ENCODE data around the gene LSM5.

The LSM5 gene

DNA sequence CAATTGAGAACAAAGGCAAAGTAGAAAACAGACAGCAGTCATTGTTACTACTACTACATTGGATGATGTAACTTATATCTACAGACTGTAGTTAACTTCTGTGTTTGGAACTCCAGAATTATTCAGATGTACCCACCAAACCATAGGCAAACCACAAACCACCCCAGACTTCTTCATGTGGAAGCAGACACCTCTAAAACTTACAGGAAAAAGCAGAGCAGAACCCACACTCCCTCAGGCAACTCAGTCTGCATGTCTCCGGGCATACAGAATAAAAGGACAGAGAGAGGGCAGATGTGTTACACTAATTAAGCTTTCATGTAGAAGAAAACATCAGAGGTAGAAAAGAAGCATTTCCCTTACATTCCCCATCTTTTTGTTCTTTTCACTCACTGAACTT lies 9.0 kb downstream of the LSM5 start:
- Histone ChIP-seq H3K27me3 (no peaks in the 10 kb centered on the region), H3K9me3 (no peaks in the 10 kb centered on the region), H3K4me3 (no peak overlapping the region), H3K27ac (no peak overlapping the region), H3K4me1 (no peaks in the 10 kb centered on the region), H3K36me3 (peaks cover 0 to 17% (median 0%) of the 10 kb centered on the region in 3 donors)
- no peak for DNase-seq
- TF ChIP-seq, protein P1, sequence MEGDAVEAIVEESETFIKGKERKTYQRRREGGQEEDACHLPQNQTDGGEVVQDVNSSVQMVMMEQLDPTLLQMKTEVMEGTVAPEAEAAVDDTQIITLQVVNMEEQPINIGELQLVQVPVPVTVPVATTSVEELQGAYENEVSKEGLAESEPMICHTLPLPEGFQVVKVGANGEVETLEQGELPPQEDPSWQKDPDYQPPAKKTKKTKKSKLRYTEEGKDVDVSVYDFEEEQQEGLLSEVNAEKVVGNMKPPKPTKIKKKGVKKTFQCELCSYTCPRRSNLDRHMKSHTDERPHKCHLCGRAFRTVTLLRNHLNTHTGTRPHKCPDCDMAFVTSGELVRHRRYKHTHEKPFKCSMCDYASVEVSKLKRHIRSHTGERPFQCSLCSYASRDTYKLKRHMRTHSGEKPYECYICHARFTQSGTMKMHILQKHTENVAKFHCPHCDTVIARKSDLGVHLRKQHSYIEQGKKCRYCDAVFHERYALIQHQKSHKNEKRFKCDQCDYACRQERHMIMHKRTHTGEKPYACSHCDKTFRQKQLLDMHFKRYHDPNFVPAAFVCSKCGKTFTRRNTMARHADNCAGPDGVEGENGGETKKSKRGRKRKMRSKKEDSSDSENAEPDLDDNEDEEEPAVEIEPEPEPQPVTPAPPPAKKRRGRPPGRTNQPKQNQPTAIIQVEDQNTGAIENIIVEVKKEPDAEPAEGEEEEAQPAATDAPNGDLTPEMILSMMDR (IDR thresholded peaks at IDR 0.05), result no peak
- intact Hi-C loops (cut with DNase I; ENCODE audit: low total_unique reads), result no loop called here

DNA sequence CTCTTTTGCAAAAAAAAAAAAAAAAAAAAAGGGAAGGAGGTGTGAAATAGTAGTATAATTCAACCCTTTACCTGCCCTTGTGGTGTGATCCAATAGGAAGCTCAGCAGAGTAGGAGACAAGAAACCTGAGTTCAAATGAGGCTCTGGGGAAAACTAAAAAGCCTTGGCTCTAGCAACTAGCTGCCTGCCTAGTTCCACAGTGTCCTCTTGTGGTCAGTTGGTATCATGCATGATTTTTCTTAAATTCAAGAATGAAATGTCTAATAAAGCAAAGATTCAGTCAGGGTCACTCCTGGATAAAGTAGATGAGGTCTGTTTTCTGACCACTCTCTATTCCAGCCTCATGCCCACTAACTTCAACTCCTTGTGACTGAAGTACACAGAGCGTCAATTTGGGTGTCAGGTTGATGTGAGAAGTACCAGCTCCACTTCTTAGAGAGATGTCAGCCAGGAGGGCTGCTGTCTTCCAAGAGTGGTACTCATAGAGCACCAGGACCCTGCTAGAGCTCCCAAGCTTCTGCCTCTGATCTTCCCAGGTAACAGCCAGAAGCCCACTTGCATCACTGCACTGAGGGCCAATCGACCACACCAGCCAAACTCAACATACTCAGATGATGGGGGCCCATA lies 10.5 kb downstream of the LSM5 start:
- H3K36me3 ChIP-seq, result peaks cover 0 to 2% (median 0%) of the 10 kb centered on the region in 3 donors
- H3K27ac ChIP-seq, result no peak overlapping the region
- no peaks in the 10 kb centered on the region for H3K27me3 ChIP-seq
- DNase-seq, result no peak
- peaks cover 0 to 8% (median 2%) of the 10 kb centered on the region in 4 donors for H3K4me1 ChIP-seq
- H3K4me3 ChIP-seq, result no peak overlapping the region
- intact Hi-C loops (cut with DNase I; ENCODE audit: low total_unique reads), result loop anchor here (5.0 kb wide), 1 partner anchor 272 kb away; no protein-coding TSS in a partner anchor
- TF ChIP-seq, protein P1 (IDR thresholded peaks at IDR 0.05), result peak; percentile 58 to 64
- H3K9me3 ChIP-seq, result no peaks in the 10 kb centered on the region

- H3K27ac ChIP-seq, result no peak overlapping the region
- TF ChIP-seq, protein P1 (IDR thresholded peaks at IDR 0.05), result no peak
- no peaks in the 10 kb centered on the region for H3K36me3 ChIP-seq
- intact Hi-C loops (cut with DNase I; ENCODE audit: low total_unique reads), result loop anchor here (5.0 kb wide), 1 partner anchor 270 kb away; no protein-coding TSS in a partner anchor
- H3K4me3 ChIP-seq, result no peak overlapping the region
- peaks cover 0 to 12% (median 4%) of the 10 kb centered on the region in 4 donors for H3K4me1 ChIP-seq
- no peaks in the 10 kb centered on the region for H3K27me3 ChIP-seq
- H3K9me3 ChIP-seq, result no peaks in the 10 kb centered on the region
- no peak for DNase-seq
Measured at GRCh38 chr7:32477649-32477980, 12.6 kb downstream of the LSM5 start.

DNA sequence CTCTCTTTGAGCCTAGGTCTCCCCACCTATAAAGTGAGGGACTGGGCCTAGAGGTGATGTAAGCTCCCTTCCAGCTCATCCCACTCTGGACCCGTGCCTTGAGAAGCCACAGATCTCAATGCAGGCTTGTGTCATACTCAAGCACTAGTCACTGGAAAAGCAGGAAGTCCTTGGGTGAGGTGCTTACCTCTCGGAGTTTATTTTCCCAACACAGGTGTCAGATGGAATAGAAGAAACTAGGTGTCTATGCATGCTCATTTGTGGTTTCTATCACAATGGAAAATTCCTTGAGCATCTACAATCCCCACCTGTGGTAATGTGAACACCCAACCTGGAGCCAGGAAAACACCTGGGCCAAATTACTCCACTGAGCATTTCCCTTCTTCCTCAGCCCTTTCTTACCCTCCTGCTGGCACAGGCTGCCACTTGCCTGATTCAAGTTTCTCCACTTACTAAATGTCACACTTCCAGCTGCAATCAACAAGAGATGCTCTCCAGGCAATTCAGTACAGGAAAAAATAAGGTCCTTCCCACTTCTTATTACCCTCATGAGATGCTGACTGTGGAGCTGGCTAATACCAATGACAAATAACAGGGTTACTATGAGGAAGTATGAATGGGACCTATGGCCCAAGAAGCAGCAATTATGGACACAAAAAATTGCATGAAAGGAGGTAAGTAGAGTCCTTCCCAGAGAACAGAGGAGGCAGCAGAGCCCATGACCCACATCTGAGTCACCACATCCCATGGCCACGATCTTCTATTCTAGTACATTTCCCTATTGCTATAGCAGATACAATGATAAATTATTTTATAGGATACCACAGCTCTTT lies 13.1 kb downstream of the LSM5 start:
- Histone ChIP-seq H3K4me3 (no peak overlapping the region), H3K27ac (no peak overlapping the region), H3K9me3 (no peaks in the 10 kb centered on the region), H3K27me3 (no peaks in the 10 kb centered on the region), H3K36me3 (no peaks in the 10 kb centered on the region), H3K4me1 (peaks cover 0 to 12% (median 4%) of the 10 kb centered on the region in 4 donors)
- TF ChIP-seq, protein P1 (IDR thresholded peaks at IDR 0.05), result no peak
- intact Hi-C loops (cut with DNase I; ENCODE audit: low total_unique reads), result loop anchor here (5.0 kb wide), 1 partner anchor 270 kb away; no protein-coding TSS in a partner anchor
- DNase-seq, result no peak

GRCh38 chr7:32474008-32474407 lies 16.2 kb downstream of the LSM5 start:
- DNase-seq, result no peak
- H3K27me3 ChIP-seq, result no peaks in the 10 kb centered on the region
- no peak overlapping the region for H3K4me3 ChIP-seq
- TF ChIP-seq, protein P1 (IDR thresholded peaks at IDR 0.05), result no peak
- intact Hi-C loops (cut with DNase I; ENCODE audit: low total_unique reads), result no loop called here
- peaks cover 0 to 12% (median 4%) of the 10 kb centered on the region in 4 donors for H3K4me1 ChIP-seq
- peak overlapping the region in 1 of 2 donors; percentile 28 for H3K27ac ChIP-seq
- no peaks in the 10 kb centered on the region for H3K36me3 ChIP-seq
- no peaks in the 10 kb centered on the region for H3K9me3 ChIP-seq
